OCI-LY3 (cell line): Measurements from ENCODE around the gene TNRC6C.

Experiments
- EZH2phosphoT487 ChIP-seq: fragments of 200-600 bp; shearing (Covaris generic); IDR thresholded peaks from 2 replicates; pipeline ENCODE4 v1.6.1; 2018; ENCODE audit warnings: antibody characterized with exemption, mixed run types, low read depth
- TF ChIP-seq, protein P1 (sequence below): fragments of 200-600, 300-600 bp; sonication (generic); IDR thresholded peaks from 2 replicates; pipeline ENCODE4 v1.5.1; 2014; ENCODE audit warnings: antibody characterized with exemption, low read length, low read depth

DNA sequence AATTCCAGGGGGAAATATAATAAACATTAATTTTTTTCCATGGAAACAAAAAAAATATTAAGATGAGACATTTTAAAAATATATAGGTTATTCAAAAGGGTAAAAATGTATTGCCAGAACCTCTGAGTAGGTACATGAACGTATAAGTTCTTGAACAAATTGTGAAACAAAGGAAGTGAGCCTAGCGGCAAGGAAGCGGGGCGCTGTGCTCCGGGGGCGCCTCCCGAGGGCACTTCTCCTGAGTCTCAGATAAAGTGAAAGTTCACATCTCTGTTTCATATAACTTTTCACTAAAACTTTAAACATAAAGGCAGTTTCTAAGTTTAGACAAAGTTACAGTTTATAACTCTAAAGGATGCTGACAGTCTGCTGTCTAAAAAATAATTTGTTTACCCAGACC is 52.3 kb downstream of the TNRC6C start:
- TF ChIP-seq, protein P1, sequence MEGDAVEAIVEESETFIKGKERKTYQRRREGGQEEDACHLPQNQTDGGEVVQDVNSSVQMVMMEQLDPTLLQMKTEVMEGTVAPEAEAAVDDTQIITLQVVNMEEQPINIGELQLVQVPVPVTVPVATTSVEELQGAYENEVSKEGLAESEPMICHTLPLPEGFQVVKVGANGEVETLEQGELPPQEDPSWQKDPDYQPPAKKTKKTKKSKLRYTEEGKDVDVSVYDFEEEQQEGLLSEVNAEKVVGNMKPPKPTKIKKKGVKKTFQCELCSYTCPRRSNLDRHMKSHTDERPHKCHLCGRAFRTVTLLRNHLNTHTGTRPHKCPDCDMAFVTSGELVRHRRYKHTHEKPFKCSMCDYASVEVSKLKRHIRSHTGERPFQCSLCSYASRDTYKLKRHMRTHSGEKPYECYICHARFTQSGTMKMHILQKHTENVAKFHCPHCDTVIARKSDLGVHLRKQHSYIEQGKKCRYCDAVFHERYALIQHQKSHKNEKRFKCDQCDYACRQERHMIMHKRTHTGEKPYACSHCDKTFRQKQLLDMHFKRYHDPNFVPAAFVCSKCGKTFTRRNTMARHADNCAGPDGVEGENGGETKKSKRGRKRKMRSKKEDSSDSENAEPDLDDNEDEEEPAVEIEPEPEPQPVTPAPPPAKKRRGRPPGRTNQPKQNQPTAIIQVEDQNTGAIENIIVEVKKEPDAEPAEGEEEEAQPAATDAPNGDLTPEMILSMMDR = no peak
- no peak for TF ChIP-seq EZH2phosphoT487
